GM12892 (cell line): ENCODE results near the gene TMEM138.
A peak's percentile ranks its signal among the peaks of the same experiment; 100 is the strongest.

Experiments
- POLR2A ChIP-seq: IDR thresholded peaks from 2 replicates; pipeline ENCODE4 v1.6.1; 2011; ENCODE audit warnings: low read depth, low read length, control low read depth
- POLR2AphosphoS5 ChIP-seq: IDR thresholded peaks from 2 replicates; pipeline ENCODE4 v1.6.1; 2011; ENCODE audit warnings: low read depth, low read length, control low read depth
- TAF1 ChIP-seq: IDR thresholded peaks from 2 replicates; pipeline ENCODE4 v1.6.1; 2011; ENCODE audit warnings: low read depth, mild to moderate bottlenecking, control low read depth, low read length, borderline replicate concordance

GRCh38 chr11:61332797-61333549 lies 29.2 kb upstream of the TMEM138 start, which contains the start of the genes DDB1 and TKFC:
- peak; percentile 89 for TF ChIP-seq POLR2AphosphoS5
- peak; percentile 86 for TF ChIP-seq TAF1
- peak; percentile 91 for TF ChIP-seq POLR2A
